GM19035 (cell line): ENCODE results near the gene LIPE.

Experiments
- ATAC-seq: cut with Tn5 transposase; IDR thresholded peaks from one replicate; pipeline ENCODE4 v1.9.1; 2021; ENCODE audit not compliant: unreplicated experiment

Gene LIPE

GRCh38 chr19:42388851-42389489 is 38.2 kb downstream of the LIPE start:
- no peak for ATAC-seq

DNA sequence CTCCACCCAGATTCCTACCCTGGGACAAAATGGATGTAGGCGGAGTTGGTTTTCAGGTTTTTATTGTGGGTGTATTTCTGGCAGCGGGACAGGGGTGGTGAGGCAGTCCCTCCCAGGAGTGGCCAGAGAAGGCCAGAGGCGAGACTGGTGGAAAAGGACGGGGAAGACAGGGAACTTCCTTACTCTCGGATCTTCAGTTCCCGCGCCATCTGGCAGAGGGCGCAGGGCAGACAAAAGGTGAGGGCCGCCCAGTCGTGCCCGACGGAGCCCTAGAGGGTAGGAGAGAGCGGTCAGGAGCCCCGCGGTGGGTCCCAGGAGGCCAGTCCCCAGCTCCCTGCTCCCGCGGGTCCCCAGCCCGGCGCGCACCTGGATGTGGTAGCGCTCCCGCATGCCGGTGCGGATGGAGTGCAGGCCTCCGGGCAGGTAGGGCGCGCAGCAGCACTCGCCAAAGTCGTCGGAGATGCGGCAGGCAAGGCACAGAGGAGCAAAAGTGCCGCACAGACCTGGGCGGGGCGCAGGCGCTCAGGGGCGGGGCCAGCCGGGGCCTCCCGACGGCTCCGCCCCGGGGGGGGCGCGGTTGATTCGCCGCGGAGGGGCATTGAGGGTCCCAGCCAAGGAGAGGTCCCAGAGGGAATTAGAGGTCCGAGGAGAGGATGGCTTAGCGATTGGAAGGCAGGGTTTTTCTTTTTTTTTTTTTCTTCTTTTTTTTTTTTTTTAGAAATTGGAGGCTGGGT is 40.0 kb downstream of the LIPE start:
- ATAC-seq, result no peak

DNA sequence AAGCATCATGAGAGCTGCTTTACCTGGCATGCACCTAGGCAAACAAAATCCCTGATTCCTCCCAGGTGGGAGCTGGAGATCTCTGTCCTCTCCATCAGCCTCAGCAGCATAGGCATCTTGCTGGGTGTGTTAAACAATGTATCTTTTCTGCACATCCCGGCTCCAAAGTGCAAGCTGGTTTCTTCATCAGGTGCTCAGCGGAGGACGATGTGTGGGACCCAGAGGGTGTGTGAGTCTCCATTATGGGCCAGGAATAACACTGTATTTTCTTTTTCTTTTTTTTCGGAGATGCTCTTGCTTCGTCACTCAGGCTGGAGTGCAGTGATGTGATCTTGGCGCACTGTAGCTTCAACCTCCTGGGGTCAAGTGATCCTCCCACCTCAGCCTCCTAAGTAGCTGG is 47.0 kb downstream of the LIPE start:
- no peak for ATAC-seq

- ATAC-seq, result no peak
Observed at GRCh38 chr19:42378225-42379215, 48.7 kb downstream of the LIPE start.

- ATAC-seq, result no peak
Observed at GRCh38 chr19:42376177-42376555, 51.0 kb downstream of the LIPE start.

GRCh38 chr19:42375415-42376176 is 51.6 kb downstream of the LIPE start:
- no peak for ATAC-seq

- ATAC-seq, result no peak
Observed at GRCh38 chr19:42374826-42375376, 52.3 kb downstream of the LIPE start.

- ATAC-seq, result no peak
Observed at GRCh38 chr19:42370626-42371175, 56.5 kb downstream of the LIPE start.

GRCh38 chr19:42370068-42370520 is 57.1 kb downstream of the LIPE start:
- ATAC-seq, result no peak

DNA sequence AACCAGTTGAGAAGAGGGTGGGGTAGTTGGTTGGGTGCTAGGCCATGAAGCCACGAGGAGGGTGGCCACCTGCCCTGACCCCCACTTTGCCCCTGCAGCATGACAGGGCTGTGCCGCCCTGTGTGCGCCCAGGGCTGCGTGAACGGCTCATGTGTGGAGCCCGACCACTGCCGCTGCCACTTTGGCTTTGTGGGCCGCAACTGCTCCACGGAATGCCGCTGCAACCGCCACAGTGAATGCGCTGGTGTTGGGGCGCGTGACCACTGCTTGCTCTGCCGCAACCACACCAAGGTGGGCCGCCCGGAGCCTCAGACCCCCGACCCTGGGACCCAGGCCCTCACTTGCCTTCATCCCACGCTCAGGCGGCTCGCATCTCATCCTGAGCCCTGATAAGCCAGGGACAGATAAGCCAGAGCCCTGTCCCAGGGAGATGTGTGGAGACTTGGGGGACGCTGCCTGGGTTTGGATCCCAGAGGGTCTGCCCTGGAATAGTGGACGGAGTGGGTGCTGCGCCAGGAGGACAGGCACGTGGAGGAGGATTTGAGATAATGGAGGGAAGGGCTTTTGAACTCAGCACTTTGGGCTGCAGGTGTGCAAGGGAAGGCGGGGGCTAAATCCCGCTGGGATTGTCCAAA is 57.6 kb downstream of the LIPE start:
- no peak for ATAC-seq

DNA sequence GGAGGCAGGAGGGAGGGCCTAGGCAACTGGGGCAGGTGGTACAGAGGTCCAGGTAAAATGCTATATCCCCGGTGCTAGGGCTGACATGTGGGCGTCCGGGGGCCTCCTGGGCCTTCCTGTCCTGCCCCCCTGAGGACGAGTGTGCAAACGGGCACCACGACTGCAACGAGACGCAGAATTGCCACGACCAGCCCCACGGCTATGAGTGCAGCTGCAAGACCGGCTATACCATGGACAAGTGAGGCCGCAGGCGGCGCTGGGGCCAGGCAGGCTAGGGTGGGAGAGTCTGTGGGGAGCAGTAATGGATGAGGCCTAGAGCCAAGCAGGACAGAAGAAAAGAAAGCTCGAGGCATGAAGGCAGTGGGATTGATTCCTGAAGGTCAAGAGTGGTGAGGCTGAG is 58.4 kb downstream of the LIPE start:
- ATAC-seq, result no peak

GRCh38 chr19:42368360-42368759 is 58.8 kb downstream of the LIPE start:
- no peak for ATAC-seq

GRCh38 chr19:42367929-42368328 is 59.3 kb downstream of the LIPE start:
- no peak for ATAC-seq

- ATAC-seq, result no peak
Observed at GRCh38 chr19:42366673-42367072, 60.5 kb downstream of the LIPE start.

DNA sequence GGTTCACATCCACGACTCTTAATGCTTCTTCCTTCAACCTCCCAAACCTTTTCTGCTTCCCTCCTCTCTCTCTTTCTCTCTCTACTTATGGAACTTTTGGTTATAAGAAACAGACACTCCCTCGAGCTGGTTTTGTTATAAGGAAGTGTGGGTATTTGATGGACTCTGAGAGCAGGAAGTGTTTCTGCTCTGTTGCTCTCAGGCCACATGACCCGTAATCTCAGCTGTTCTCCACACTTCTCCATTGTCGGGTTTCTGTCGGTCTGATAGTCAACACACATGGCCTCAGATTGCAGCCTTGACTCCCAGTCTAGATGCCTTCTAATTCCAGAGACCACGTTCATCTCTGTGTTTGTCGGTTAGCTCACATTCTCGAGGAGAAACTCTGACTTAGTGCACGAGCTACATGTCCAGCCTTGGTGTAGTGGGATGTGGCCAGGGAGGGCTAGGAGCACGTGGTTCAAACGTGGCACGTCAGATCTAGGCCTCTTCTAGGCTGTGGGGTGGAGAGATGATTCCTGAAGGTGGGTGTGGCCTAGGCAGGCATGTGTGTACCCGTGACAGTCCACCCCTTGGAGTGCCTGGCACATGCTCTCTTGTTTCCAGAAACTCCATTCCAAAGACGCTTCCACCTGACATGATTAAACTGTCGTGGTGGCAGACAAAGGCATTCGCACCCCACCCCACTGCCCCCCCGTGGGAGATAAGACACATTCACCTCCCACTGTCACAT is 63.4 kb downstream of the LIPE start:
- ATAC-seq, result no peak

DNA sequence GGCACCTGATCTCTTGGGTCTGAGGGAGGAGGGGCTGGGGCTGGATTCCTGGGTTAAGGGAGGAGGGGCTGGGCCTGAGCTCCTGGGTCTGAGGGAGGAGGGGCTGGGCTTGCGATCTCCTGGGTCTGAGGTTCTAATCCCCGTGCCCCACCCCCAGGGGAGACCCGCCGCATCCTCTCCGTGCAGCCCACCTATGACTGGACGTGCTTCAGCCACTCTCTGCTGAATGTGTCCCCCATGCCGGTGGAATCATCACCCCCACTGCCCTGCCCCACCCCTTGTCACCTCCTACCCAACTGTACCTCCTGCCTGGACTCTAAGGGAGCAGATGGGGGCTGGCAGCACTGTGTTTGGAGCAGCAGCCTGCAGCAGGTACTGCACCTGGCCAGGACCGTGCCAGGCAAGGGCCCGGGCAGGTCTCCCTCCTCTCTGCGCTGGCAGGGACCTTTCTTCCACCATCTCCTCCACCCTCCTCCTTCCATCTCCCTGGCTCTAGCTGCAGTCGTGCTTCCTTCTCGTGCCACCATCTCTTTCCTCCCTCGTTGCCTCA is 64.2 kb downstream of the LIPE start:
- no peak for ATAC-seq

- ATAC-seq, result no peak
Observed at GRCh38 chr19:42362342-42362741, 64.8 kb downstream of the LIPE start.

GRCh38 chr19:42361545-42361910 is 65.7 kb downstream of the LIPE start:
- ATAC-seq, result no peak
